ENCODE results near the gene KIF9.
A peak's percentile ranks its signal among the peaks of the same experiment; 100 is the strongest.

- TF ChIP-seq ZNF274 (IDR thresholded peaks at IDR 0.05; ENCODE audit: low read depth, low read length): no peak
- peak; percentile 5 for TF ChIP-seq YY1 (IDR thresholded peaks at IDR 0.05; ENCODE audit: insufficient read depth, insufficient read length)
These were observed at the start of gene KIF9, which contains the start of gene KLHL18 for GRCh38 chr3:47282424-47283192.
